Mesodermal cell (in vitro differentiated cells): ENCODE measurements around the gene CATSPER1.
"Not testable (repeated sequence)": the region's sequence is repeated elsewhere in the genome, so short reads cannot be mapped to it uniquely, and the experiment has no call there.

Experiments used
- H3K27ac ChIP-seq: 2 replicates; pipeline ENCODE4 v1.7.0; 2013; ENCODE audit warnings: mild to moderate bottlenecking, low read depth, low read length, moderate library complexity; ENCODE audit not compliant: severe bottlenecking
- H3K36me3 ChIP-seq: 2 replicates; pipeline ENCODE4 v1.7.1; 2013; ENCODE audit warnings: mild to moderate bottlenecking, low read length, moderate library complexity; ENCODE audit not compliant: control insufficient read depth, insufficient read depth
- H3K4me1 ChIP-seq: one replicate; pipeline ENCODE4 v1.7.1; 2013; ENCODE audit warnings: mild to moderate bottlenecking, low read length; ENCODE audit not compliant: insufficient read depth, control insufficient read depth, poor library complexity, severe bottlenecking
- H3K4me3 ChIP-seq: 2 replicates; pipeline ENCODE4 v1.7.0; 2013; ENCODE audit warnings: low read length, control low read depth, mild to moderate bottlenecking; ENCODE audit not compliant: insufficient read depth, poor library complexity, severe bottlenecking; ENCODE audit errors: extremely low read depth
- H3K9me3 ChIP-seq: 2 replicates; pipeline ENCODE4 v1.7.1; 2013; ENCODE audit warnings: mild to moderate bottlenecking, low read length, moderate library complexity; ENCODE audit not compliant: control insufficient read depth
- WGBS, 2 experiments: methylation state at CpG; one replicate each; pipeline ENCODE4 v1.1.5; 2013; ENCODE audit warnings: missing lambda C conversion rate in 2 of 2; ENCODE audit not compliant: insufficient coverage in 2 of 2; 5-methylcytosine and 5-hydroxymethylcytosine counted together

CATSPER1 gene

GRCh38 chr11:66010036-66010435 is 16.2 kb downstream of the CATSPER1 start:
- not testable (repeated sequence) for H3K4me3 ChIP-seq, H3K9me3 ChIP-seq, H3K27ac ChIP-seq
- WGBS, 2 experiments: 71 to 75% methylated on average over 3 to 4 of the region's 4 CpGs
- H3K36me3 ChIP-seq: peaks cover 11% of the 10 kb centered on the region
- H3K4me1 ChIP-seq: peaks cover 23% of the 10 kb centered on the region

GRCh38 chr11:66008468-66009101 is 17.7 kb downstream of the CATSPER1 start:
- WGBS, 2 experiments: 52 to 76% methylated on average over 2 to 9 of the region's 10 CpGs
- Histone ChIP-seq H3K4me1 (peaks cover 18% of the 10 kb centered on the region), H3K9me3 (no peaks in the 10 kb centered on the region), H3K4me3 (no peak overlapping the region), H3K27ac (no peak overlapping the region), H3K36me3 (peaks cover 25% of the 10 kb centered on the region)

GRCh38 chr11:66008095-66008467 is 18.2 kb downstream of the CATSPER1 start:
- H3K27ac ChIP-seq: no peak overlapping the region
- WGBS, 2 experiments: 80% methylated on average over 1 of the region's 2 CpGs; no CpG with 5 or more reads in 1 of the 2 experiments
- H3K4me3 ChIP-seq: no peak overlapping the region
- peaks cover 13% of the 10 kb centered on the region for H3K4me1 ChIP-seq
- peaks cover 27% of the 10 kb centered on the region for H3K36me3 ChIP-seq
- H3K9me3 ChIP-seq: no peaks in the 10 kb centered on the region

- H3K36me3 ChIP-seq: peaks cover 27% of the 10 kb centered on the region
- no peak overlapping the region for H3K27ac ChIP-seq
- H3K9me3 ChIP-seq: no peaks in the 10 kb centered on the region
- 55 to 65% methylated on average over 4 to 5 of the region's 5 CpGs for WGBS, 2 experiments
- H3K4me3 ChIP-seq: no peak overlapping the region
- peaks cover 13% of the 10 kb centered on the region for H3K4me1 ChIP-seq
These were observed 19.1 kb downstream of the CATSPER1 start for GRCh38 chr11:66007201-66007634.

DNA sequence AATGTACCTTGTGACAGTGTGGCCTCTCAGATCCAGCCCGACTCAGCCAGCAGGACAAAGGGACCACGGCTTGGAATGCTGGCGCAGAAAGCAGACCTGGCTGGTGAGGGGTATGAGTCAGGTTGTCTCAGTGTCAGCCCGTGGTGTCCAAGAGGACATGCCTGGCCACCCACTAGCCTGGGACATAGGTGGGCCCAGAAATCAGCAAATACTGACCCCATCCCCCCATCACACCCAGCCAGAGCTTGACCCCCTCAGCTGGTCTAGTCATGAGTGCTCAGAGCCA is 19.4 kb downstream of the CATSPER1 start:
- Histone ChIP-seq H3K4me1 (peaks cover 13% of the 10 kb centered on the region), H3K9me3 (no peaks in the 10 kb centered on the region), H3K36me3 (peaks cover 27% of the 10 kb centered on the region), H3K4me3 (no peak overlapping the region), H3K27ac (no peak overlapping the region)
- WGBS, 2 experiments: 79 to 80% methylated on average over 4 of the region's 4 CpGs

DNA sequence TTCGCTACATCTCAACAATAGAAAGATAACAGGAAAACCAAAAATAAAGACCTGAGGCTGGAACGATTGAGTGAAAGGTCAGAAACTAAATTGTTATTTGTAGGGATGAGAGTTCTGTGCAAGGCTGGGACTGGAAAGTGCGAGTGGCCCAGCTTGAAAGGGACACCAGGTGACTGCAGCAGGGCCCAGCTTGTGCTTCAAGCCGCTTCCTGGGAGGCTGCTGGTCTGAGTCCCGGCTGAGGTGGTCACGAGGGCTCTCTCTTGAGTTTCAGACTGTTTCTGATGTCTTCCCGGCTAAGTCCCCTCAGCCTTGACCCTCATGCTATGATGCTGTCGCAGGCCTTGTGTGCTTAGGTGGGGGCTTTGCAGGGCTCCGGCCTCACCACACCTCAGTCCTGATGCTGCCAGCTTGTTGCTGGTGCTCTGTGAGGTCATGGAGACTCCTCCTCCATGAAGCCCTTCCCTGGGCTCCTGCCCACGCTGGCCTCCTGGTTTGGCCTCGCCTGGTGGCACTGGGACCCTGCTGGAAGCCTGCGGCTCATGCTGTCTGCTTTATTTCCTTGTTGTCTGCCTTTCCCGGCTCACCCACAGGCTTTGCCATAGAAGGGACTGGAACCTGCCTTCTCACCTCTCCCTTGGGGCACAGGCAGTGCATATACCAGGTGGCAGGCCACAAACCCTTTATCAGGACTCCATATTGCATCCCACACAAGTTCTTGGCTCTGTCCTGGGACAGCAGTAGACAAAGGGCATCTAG is 20.0 kb downstream of the CATSPER1 start:
- 83 to 92% methylated on average over 10 to 12 of the region's 13 CpGs for WGBS, 2 experiments
- H3K4me3 ChIP-seq: no peak overlapping the region

GRCh38 chr11:66004186-66004585 is 22.1 kb downstream of the CATSPER1 start:
- Histone ChIP-seq H3K4me1 (peaks cover 19% of the 10 kb centered on the region), H3K4me3 (no peak overlapping the region), H3K9me3 (no peaks in the 10 kb centered on the region), H3K36me3 (peaks cover 40% of the 10 kb centered on the region), H3K27ac (no peak overlapping the region)
- 97 to 100% methylated on average over 2 to 3 of the region's 4 CpGs for WGBS, 2 experiments

More for the DNA sequence above, 20.0 kb downstream of the CATSPER1 start:
- Histone ChIP-seq H3K4me1 (peaks cover 13% of the 10 kb centered on the region), H3K27ac (no peak overlapping the region), H3K36me3 (peaks cover 27% of the 10 kb centered on the region), H3K9me3 (no peaks in the 10 kb centered on the region)

GRCh38 chr11:66003291-66003690 is 23.0 kb downstream of the CATSPER1 start:
- peaks cover 49% of the 10 kb centered on the region for H3K36me3 ChIP-seq
- H3K4me1 ChIP-seq: peaks cover 17% of the 10 kb centered on the region
- H3K4me3 ChIP-seq: peak overlapping the region; percentile 93
- WGBS, 2 experiments: 93 to 98% methylated on average over 4 to 5 of the region's 6 CpGs
- H3K27ac ChIP-seq: no peak overlapping the region
- H3K9me3 ChIP-seq: no peaks in the 10 kb centered on the region

DNA sequence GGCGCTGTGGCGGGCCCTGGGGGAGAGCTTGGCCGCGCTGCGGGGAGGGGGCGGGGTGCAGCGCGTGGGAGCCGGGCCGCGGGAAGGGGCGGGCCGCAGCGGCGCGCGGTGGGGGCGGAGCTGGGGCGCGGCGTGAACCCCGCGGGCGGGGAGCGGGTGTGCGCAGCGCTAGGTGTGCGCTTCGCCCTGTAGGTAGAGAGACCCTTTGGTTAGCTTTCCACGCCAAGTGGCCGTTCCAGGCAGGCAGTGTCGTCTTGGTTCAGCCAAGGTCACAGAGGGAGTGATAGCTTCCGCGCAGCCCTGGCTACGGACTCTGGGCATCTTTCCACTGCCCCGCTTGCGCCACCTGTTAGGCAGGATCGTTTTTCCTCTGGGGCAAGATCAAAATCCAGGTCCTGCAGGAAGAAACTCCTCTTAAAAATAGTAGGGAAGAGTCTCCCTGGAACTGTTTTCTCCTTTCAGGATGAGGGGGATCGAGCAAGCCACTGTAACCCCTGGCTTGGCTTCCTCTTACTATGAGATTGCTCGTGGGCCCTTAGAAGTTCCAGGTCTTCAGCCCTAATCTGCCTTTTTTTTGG is 23.5 kb downstream of the CATSPER1 start:
- WGBS, 2 experiments: 1 to 2% methylated on average over 27 to 38 of the region's 40 CpGs
- Histone ChIP-seq H3K36me3 (peaks cover 54% of the 10 kb centered on the region), H3K4me3 (peak overlapping the region; percentile 93), H3K4me1 (peaks cover 17% of the 10 kb centered on the region), H3K27ac (peak overlapping the region; percentile 98), H3K9me3 (no peaks in the 10 kb centered on the region)

DNA sequence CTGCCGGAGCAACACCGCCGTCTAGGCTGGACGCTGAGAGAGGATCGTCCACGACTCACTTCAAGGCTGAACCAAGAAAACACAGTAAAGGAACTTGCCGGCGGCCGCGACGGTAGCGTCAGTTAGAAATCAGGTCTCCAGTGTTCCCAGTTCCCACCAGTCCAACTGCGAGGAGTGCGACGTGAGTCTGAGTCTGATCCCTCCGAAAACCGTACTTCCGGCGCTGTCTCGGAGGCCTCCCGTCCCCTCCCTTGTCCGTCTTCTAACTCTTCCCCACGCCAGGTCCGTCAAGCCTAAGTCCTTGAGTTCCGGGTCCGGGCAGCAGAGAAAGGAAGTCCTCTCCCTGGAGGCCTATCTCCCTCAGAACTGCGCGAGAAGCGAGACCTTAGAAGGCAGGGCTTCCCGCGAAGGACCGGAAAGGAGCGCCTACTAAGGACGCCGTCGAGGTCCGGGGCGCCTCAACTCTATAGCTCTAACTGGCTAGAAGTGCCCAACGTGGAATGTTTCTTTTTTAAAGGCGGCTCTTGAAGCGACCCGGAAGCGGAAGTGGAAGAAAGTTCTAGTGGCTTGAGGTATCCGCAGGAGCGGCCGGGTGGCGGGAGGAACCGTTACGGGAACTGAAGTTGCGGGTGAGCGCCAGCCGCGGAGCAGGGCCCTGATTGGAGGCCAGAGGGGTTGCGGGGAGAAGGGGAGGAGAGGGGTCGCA is 24.2 kb downstream of the CATSPER1 start, which contains the start of the genes BANF1 and EIF1AD:
Gene BANF1 (plus strand): TSS at position 562 of the 706 bp plus-strand sequence. CDS start 748 bp downstream, outside the sequence.
Gene EIF1AD (minus strand): TSS at position 216 of the 706 bp plus-strand sequence. CDS start 1,768 bp downstream, outside the sequence.
- peak within 1 kb of the TSS; percentile 93 for H3K4me3 ChIP-seq
- 0% methylated on average over 48 to 49 of the region's 55 CpGs for WGBS, 2 experiments
- peaks cover 61% of the 10 kb centered on the region for H3K36me3 ChIP-seq

More for the DNA sequence above, 24.2 kb downstream of the CATSPER1 start, which contains the start of the genes BANF1 and EIF1AD:
- H3K4me1 ChIP-seq: peaks cover 16% of the 10 kb centered on the region
- H3K9me3 ChIP-seq: no peaks in the 10 kb centered on the region
- peak within 1 kb of the TSS; percentile 98 for H3K27ac ChIP-seq
